Thyroid gland (tissue), 4 donors: Measurements from ENCODE around the gene BRWD1. TPM values are rescaled to one million over a fixed set of nuclear protein-coding genes. Genes with fewer than 3 reads are reported as not detected.

Experiments used
- DNase-seq, 2 donors: peaks; one replicate each; pipeline ENCODE4 v3.0.0-alpha.2; 2019
- H3K27ac ChIP-seq, 3 donors: fragments of 200-600 bp; sonication (generic); 1 replicate in 2 of 3; 2 replicates in 1 of 3; pipeline ENCODE4 v1.5.1; 2016 to 2019; ENCODE audit warnings: mild to moderate bottlenecking in 1 of 3, moderate library complexity in 1 of 3
- H3K27me3 ChIP-seq: fragments of 200-600 bp; sonication (generic); one replicate; pipeline ENCODE4 v1.5.1; 2019
- H3K36me3 ChIP-seq, 2 donors: fragments of 200-600 bp; sonication (generic); one replicate each; pipeline ENCODE4 v1.5.1; 2016 to 2019
- H3K4me1 ChIP-seq, 2 donors: fragments of 200-600 bp; sonication (generic); one replicate each; pipeline ENCODE4 v1.5.1; 2017 to 2019
- H3K4me3 ChIP-seq, 3 donors: fragments of 200-600 bp; sonication (generic); replicated peaks in 1 of 3; 1 replicate in 2 of 3; 2 replicates in 1 of 3; pipeline ENCODE4 v1.5.1; 2016; ENCODE audit warnings: mild to moderate bottlenecking in 1 of 3
- H3K9me3 ChIP-seq: fragments of 200-600 bp; sonication (generic); one replicate; pipeline ENCODE4 v1.5.1; 2017
- CTCF ChIP-seq, 6 experiments: fragments of 200-600 bp in 3 of 6; fragments of 450-650 bp in 3 of 6; sonication (generic) in 3 of 6; IDR thresholded peaks; one replicate each; pipeline ENCODE4 v1.5.1; 2016 to 2019; ENCODE audit warnings: antibody characterized with exemption in 6 of 6, mild to moderate bottlenecking in 2 of 6, inconsistent platforms in 1 of 6, moderate library complexity in 1 of 6
- POLR2A ChIP-seq, 2 donors: fragments of 450-650 bp; IDR thresholded peaks; one replicate each; pipeline ENCODE4 v1.6.1; 2017; ENCODE audit warnings: antibody characterized with exemption in 2 of 2, mild to moderate bottlenecking in 2 of 2, moderate library complexity in 1 of 2
- WGBS, 2 donors: methylation state at CpG; one replicate each; pipeline ENCODE4 v1.1.5; 2017; 5-methylcytosine and 5-hydroxymethylcytosine counted together
- intact Hi-C: fragments of 100-400 bp; cut with DNase I; formaldehyde crosslinking; loops from one replicate; pipeline ENCODE4 v1.15.1; 2023
- total RNA-seq, 4 donors: library from RNA; depleted of rRNA; stranded (reverse); fragments of >200 nt; gene quantifications; one replicate each; pipeline ENCODE4 v1.2.3, GENCODE V29; 2016

Gene BRWD1
- total RNA-seq, 4 donors from 2014 or later: 66.6 to 125 (median 85.3) TPM

DNA sequence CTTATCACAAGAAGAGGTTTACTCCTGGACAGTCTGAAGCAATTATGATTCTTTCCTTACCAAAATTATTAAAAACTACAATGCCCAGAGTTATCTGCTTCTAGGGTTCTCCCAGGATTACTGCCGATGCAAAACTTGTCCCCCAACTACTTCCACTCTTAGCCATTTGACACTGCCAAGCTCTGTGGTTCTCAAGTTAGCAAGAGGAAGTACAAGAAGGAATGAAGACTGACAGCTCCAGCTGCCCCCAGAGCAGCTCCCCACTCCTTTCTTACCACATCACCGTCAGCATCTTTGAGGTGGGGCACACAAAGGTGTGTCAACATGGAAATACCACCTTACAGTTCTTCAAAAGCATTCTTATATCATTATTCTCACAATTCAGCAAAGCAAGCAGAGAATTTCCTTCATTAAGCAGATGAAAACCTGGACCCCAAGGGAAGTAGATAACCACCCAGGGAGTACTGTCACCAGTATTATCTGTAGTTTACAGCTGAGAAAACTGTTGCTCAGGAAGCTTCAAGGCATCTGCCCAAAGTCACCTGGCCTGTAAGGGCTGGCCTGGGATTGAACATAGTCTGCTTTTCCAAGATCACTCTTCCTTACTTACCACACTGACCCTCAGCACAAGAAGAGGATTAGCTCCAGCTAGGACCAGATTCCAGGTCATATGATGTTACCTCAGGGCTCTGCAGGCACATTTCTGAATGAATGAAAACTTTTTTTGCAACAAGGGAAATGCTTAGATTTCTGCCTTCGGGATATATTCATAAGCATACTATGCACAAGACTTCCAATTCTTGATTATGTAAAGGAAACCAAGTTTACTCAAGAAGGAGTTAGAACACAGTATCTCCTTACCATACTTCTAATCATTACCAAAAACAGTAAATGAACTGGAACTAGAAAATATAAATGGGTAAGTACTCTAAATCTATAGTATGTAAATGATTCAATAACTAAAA lies 139.4 kb downstream of the BRWD1 start:
- H3K9me3 ChIP-seq: no peaks in the 10 kb centered on the region
- intact Hi-C loops: no loop called here
- no peak for DNase-seq
- H3K27me3 ChIP-seq: no peaks in the 10 kb centered on the region
- H3K27ac ChIP-seq: no peak overlapping the region
- no peaks in the 10 kb centered on the region for H3K4me1 ChIP-seq
- 85% methylated on average over 3 of the region's 3 CpGs for WGBS, 2 donors
- TF ChIP-seq CTCF (IDR thresholded peaks at IDR 0.05): no peak
- no peak for TF ChIP-seq POLR2A (IDR thresholded peaks at IDR 0.05)
- H3K36me3 ChIP-seq: peaks cover 6 to 16% of the 10 kb centered on the region in 2 donors
- H3K4me3 ChIP-seq: no peak overlapping the region

DNA sequence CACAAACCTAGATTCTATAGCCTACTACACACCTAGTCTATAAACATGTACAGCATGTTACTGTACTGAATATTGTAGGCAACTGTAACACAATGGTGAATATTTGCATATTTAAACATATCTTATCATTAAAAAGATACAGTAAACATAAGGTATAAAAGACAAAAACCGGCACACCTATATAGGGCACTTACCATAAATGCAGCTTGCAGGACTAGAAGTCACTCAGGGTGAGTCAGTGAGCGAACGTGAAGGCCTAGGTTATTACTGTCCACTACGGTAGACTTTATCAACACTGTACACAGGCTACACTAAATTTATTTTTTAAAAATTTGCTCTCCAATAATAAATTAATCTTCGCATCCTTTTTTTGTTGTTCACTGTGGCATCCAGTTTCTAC lies 143.5 kb downstream of the BRWD1 start:
- WGBS, 2 donors: 95 to 97% methylated on average over 5 of the region's 5 CpGs
- intact Hi-C loops: no loop called here
- no peak for DNase-seq
- Histone ChIP-seq H3K4me1 (no peaks in the 10 kb centered on the region), H3K36me3 (peaks cover 6 to 13% of the 10 kb centered on the region in 2 donors), H3K9me3 (no peaks in the 10 kb centered on the region), H3K4me3 (no peak overlapping the region), H3K27ac (no peak overlapping the region), H3K27me3 (no peaks in the 10 kb centered on the region)
- TF ChIP-seq POLR2A (IDR thresholded peaks at IDR 0.05) (no peak), CTCF (IDR thresholded peaks at IDR 0.05) (no peak)

- 94 to 99% methylated on average over 2 of the region's 2 CpGs for WGBS, 2 donors
- Histone ChIP-seq H3K27ac (no peak overlapping the region), H3K9me3 (no peaks in the 10 kb centered on the region), H3K36me3 (peaks cover under 1 to 8% of the 10 kb centered on the region in 2 donors), H3K4me3 (no peak overlapping the region), H3K27me3 (no peaks in the 10 kb centered on the region), H3K4me1 (no peaks in the 10 kb centered on the region)
- intact Hi-C loops: no loop called here
- TF ChIP-seq POLR2A (IDR thresholded peaks at IDR 0.05) (no peak), CTCF (IDR thresholded peaks at IDR 0.05) (no peak)
- DNase-seq: no peak
Measured at GRCh38 chr21:39168800-39169199, 144.6 kb downstream of the BRWD1 start.

- Histone ChIP-seq H3K36me3 (no peaks in the 10 kb centered on the region), H3K4me3 (no peak overlapping the region), H3K27ac (no peak overlapping the region), H3K9me3 (no peaks in the 10 kb centered on the region), H3K27me3 (no peaks in the 10 kb centered on the region), H3K4me1 (no peaks in the 10 kb centered on the region)
- DNase-seq: no peak
- TF ChIP-seq CTCF (IDR thresholded peaks at IDR 0.05) (no peak), POLR2A (IDR thresholded peaks at IDR 0.05) (no peak)
- intact Hi-C loops: no loop called here
- WGBS, 2 donors: 85 to 94% methylated on average over 2 of the region's 2 CpGs
Measured at GRCh38 chr21:39164523-39164922, 148.9 kb downstream of the BRWD1 start.

DNA sequence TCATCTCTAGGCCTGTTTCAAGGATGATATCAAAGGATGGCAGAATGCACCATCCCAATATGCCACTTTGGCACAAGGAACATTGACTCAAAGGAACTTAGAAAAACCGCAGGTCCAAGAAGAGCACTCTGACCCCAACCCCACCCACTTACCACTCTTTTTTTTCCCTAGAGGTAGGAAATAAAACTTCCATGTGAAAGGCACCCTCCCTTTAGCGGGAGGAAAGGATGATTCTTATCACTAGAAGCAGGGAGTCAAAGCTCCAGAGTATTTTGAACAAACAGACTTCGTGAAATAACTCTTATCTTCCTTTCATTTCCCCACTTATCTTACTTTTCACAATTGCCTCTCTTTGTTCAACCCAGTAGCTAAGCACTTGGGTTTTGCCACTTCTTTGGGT lies 152.4 kb downstream of the BRWD1 start:
- intact Hi-C loops: no loop called here
- Histone ChIP-seq H3K4me1 (no peaks in the 10 kb centered on the region), H3K27ac (no peak overlapping the region), H3K27me3 (no peaks in the 10 kb centered on the region), H3K36me3 (no peaks in the 10 kb centered on the region), H3K4me3 (no peak overlapping the region), H3K9me3 (no peaks in the 10 kb centered on the region)
- no peak for DNase-seq
- 29 to 32% methylated on average over 3 of the region's 3 CpGs for WGBS, 2 donors
- TF ChIP-seq CTCF (IDR thresholded peaks at IDR 0.05): no peak
- TF ChIP-seq POLR2A (IDR thresholded peaks at IDR 0.05): no peak
